Esophagus squamous epithelium (tissue), 5 donors: ENCODE results near the gene PADI3. TPM values are rescaled to one million over a fixed set of nuclear protein-coding genes. Genes with fewer than 3 reads are reported as not detected.

ENCODE experiments used
- DNase-seq: peaks from one replicate; lab custom pipeline; 2025; lab: John Stamatoyannopoulos, UW
- H3K27ac ChIP-seq, 4 donors: fragments of 200-600 bp; sonication (generic); one replicate each; pipeline ENCODE4 v1.5.1; 2016 to 2019; ENCODE audit warnings: mild to moderate bottlenecking in 1 of 4
- H3K27me3 ChIP-seq, 4 donors: fragments of 200-600 bp; sonication (generic); 1 replicate in 3 of 4; 2 replicates in 1 of 4; pipeline versions ENCODE4 v1.5.1 to v1.6.0; 2017 to 2021; ENCODE audit warnings: antibody characterized with exemption in 1 of 4
- H3K36me3 ChIP-seq, 3 donors: fragments of 200-600 bp; sonication (generic); one replicate each; pipeline ENCODE4 v1.5.1; 2016 to 2019
- H3K4me1 ChIP-seq, 3 donors: fragments of 200-600 bp; sonication (generic); one replicate each; pipeline ENCODE4 v1.5.1; 2017 to 2019
- H3K4me3 ChIP-seq, 4 donors: fragments of 200-600 bp; sonication (generic); 1 replicate in 3 of 4; 2 replicates in 1 of 4; pipeline ENCODE4 v1.5.1; 2016 to 2019; ENCODE audit warnings: mild to moderate bottlenecking in 2 of 4, moderate library complexity in 1 of 4
- H3K9me3 ChIP-seq, 3 donors: fragments of 200-600 bp; sonication (generic); one replicate each; pipeline ENCODE4 v1.5.1; 2016 to 2019
- CTCF ChIP-seq, 6 experiments: fragments of 450-650 bp in 4 of 6; fragments of 200-600 bp in 2 of 6; sonication (generic) in 2 of 6; IDR thresholded peaks; one replicate each; pipeline ENCODE4 v1.5.1; 2016 to 2019; ENCODE audit warnings: antibody characterized with exemption in 6 of 6, mild to moderate bottlenecking in 4 of 6, moderate library complexity in 4 of 6
- POLR2A ChIP-seq, 4 donors: fragments of 450-650 bp; IDR thresholded peaks; one replicate each; pipeline ENCODE4 v1.6.1; 2017; ENCODE audit warnings: antibody characterized with exemption in 4 of 4, mild to moderate bottlenecking in 4 of 4, moderate library complexity in 3 of 4
- WGBS, 2 donors: methylation state at CpG; one replicate each; pipeline ENCODE4 v1.1.5; 2018; 5-methylcytosine and 5-hydroxymethylcytosine counted together
- intact Hi-C: fragments of 100-400 bp; cut with DNase I; formaldehyde crosslinking; loops from one replicate; pipeline ENCODE4 v1.15.0; 2022
- total RNA-seq, 4 donors: library from RNA; depleted of rRNA; stranded (reverse); fragments of >200 nt; gene quantifications; one replicate each; pipeline ENCODE4 v1.1.0, GENCODE V29; 2016
- donor health status: DM: yes; HTN: yes; CAD: no.

Gene PADI3
- total RNA-seq, 4 donors from 2014 or later = 0.64 to 9.9 (median 2.3) TPM

DNA sequence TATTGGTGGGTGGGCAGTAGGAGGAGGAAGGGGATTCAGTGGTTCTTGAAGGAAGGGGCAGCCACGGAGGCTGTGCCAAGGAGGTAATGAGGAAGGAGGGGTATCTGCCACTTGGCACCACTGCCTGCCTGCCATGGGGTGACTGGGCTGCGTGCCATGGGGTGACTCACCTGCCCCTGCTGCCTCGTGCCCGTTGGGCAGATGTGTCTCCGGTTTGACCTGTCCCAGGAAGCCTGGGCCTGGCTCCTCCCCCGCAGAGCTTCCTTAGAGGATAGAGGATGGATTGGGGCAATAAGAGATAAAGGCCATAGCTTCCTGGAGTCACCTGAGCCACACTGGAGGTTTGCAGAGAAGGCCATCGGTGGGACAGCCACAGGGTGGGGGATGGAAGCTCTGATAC is 1.7 kb downstream of the PADI3 start:
- Histone ChIP-seq H3K4me1 (peaks cover 6 to 39% (median 9%) of the 10 kb centered on the region in 3 donors), H3K27me3 (peaks cover 0 to 15% (median 0%) of the 10 kb centered on the region in 4 donors), H3K36me3 (no peaks in the 10 kb centered on the region), H3K4me3 (no peak overlapping the region), H3K27ac (peak overlapping the region in 1 of 4 donors; percentile 33), H3K9me3 (no peaks in the 10 kb centered on the region)
- no peak for TF ChIP-seq POLR2A (IDR thresholded peaks at IDR 0.05)
- no peak for TF ChIP-seq CTCF (IDR thresholded peaks at IDR 0.05)
- WGBS, 2 donors = 9 to 11% methylated on average over 1 to 7 of the region's 7 CpGs
- intact Hi-C loops = no loop called here
- no peak for DNase-seq

DNA sequence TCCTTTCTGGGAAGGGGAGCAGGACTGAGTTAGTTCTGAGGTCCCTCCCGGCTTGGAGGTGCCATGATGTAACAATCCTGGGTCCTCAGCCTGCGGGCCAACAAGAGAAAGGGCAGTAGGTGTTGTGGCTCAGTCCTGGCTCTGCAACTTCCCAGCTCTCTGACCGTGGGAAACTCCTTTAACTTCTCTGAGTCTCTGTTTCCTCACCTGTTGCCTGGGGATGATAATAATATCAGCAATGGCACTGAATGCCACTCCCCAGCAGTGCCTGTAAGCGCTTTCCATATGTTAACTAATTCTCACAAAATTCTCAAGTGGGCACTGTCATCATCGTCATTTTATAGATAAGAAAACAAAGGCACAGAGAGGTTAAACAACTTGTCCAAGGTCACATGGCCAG is 2.3 kb downstream of the PADI3 start:
- no peak for TF ChIP-seq CTCF (IDR thresholded peaks at IDR 0.05)
- no peak for TF ChIP-seq POLR2A (IDR thresholded peaks at IDR 0.05)
- Histone ChIP-seq H3K4me1 (peaks cover 4 to 32% (median 9%) of the 10 kb centered on the region in 3 donors), H3K9me3 (no peaks in the 10 kb centered on the region), H3K36me3 (no peaks in the 10 kb centered on the region), H3K27ac (peak overlapping the region in 1 of 4 donors; percentile 9), H3K4me3 (no peak overlapping the region), H3K27me3 (peaks cover 0 to 20% (median 0%) of the 10 kb centered on the region in 4 donors)
- intact Hi-C loops = no loop called here
- 29 to 61% methylated on average over 1 to 4 of the region's 5 CpGs for WGBS, 2 donors
- no peak for DNase-seq

- no peak for DNase-seq
- H3K9me3 ChIP-seq = no peaks in the 10 kb centered on the region
- no peaks in the 10 kb centered on the region for H3K36me3 ChIP-seq
- intact Hi-C loops = no loop called here
- no peak for TF ChIP-seq CTCF (IDR thresholded peaks at IDR 0.05)
- no peak for TF ChIP-seq POLR2A (IDR thresholded peaks at IDR 0.05)
- no peak overlapping the region for H3K27ac ChIP-seq
- H3K4me3 ChIP-seq = no peak overlapping the region
- peaks cover 4 to 30% (median 9%) of the 10 kb centered on the region in 3 donors for H3K4me1 ChIP-seq
- 27 to 55% methylated on average over 2 of the region's 3 CpGs for WGBS, 2 donors
- H3K27me3 ChIP-seq = peaks cover 0 to 24% (median 0%) of the 10 kb centered on the region in 4 donors
These were observed 2.9 kb downstream of the PADI3 start for GRCh38 chr1:17251701-17252376.

GRCh38 chr1:17255336-17255735 is 6.4 kb downstream of the PADI3 start:
- no peak overlapping the region for H3K4me3 ChIP-seq
- intact Hi-C loops = no loop called here
- WGBS, 2 donors = 50 to 66% methylated on average over 1 to 2 of the region's 5 CpGs
- DNase-seq = no peak
- peaks cover 0 to 46% (median 0%) of the 10 kb centered on the region in 4 donors for H3K27me3 ChIP-seq
- H3K27ac ChIP-seq = no peak overlapping the region
- peaks cover 21 to 42% (median 21%) of the 10 kb centered on the region in 3 donors for H3K4me1 ChIP-seq
- H3K9me3 ChIP-seq = no peaks in the 10 kb centered on the region
- TF ChIP-seq CTCF (IDR thresholded peaks at IDR 0.05) (no peak), POLR2A (IDR thresholded peaks at IDR 0.05) (no peak)
- no peaks in the 10 kb centered on the region for H3K36me3 ChIP-seq

GRCh38 chr1:17258116-17258757 is 9.3 kb downstream of the PADI3 start:
- WGBS, 2 donors = 44% methylated on average over 8 of the region's 9 CpGs; no CpG with 5 or more reads in 1 of the 2 donors
- Histone ChIP-seq H3K27me3 (peaks cover 0 to 47% (median 0%) of the 10 kb centered on the region in 4 donors), H3K27ac (peak overlapping the region in 1 of 4 donors; percentile 48), H3K4me3 (no peak overlapping the region), H3K9me3 (no peaks in the 10 kb centered on the region), H3K36me3 (no peaks in the 10 kb centered on the region), H3K4me1 (peaks cover 12 to 26% (median 17%) of the 10 kb centered on the region in 3 donors)
- intact Hi-C loops = no loop called here
- DNase-seq = no peak
- no peak for TF ChIP-seq POLR2A (IDR thresholded peaks at IDR 0.05)
- TF ChIP-seq CTCF (IDR thresholded peaks at IDR 0.05) = no peak
